Astrocyte of the hippocampus (primary cell): ENCODE measurements around the gene SAMM50.
A peak's percentile ranks its signal among the peaks of the same experiment; 100 is the strongest.
"Not testable (repeated sequence)": the region's sequence is repeated elsewhere in the genome, so short reads cannot be mapped to it uniquely, and the experiment has no call there.

Experiments used
- DNase-seq: peaks from one replicate; pipeline ENCODE4 v3.0.0; 2011; ENCODE audit warnings: low read depth, low spot score

The SAMM50 gene

DNA sequence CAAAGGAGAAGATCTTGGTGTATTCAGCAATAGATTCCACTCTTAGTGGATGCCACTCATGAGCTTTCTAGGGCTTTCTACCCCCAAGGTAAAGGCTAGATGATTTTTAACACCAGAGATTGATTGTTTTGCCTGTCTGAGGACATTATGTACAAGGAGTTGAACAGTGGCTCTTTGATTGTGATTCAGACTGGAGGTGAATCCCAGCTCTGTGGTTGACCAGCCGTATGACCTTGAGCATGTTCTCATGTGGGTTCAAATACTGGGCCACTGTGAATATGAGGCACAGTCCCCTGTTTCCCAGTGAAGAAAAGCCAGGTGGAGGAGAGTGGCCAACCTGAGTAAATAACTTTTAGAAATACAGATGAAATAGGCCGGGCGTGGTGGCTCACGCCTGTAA, 44.9 kb downstream of the SAMM50 start:
- DNase-seq: no peak

DNA sequence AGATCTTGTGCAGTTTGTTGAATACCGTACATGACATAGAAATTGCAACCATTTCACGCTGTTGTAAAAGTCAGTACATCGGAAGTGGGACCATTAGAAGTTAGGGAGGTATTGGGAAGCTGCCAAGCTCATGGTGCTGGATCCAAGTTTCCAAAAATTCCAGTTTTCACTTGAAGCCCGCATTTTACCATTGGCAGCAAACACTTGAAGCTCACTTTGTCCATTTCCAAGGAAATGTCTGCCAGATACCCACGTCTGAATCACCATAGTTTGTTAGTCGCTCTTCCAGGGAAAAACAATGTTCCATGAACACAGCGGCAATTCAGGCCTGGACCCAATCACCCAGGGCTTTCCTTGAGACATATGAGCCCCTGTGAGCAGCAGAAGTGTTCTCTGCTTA, 46.3 kb downstream of the SAMM50 start:
- DNase-seq: no peak

DNA sequence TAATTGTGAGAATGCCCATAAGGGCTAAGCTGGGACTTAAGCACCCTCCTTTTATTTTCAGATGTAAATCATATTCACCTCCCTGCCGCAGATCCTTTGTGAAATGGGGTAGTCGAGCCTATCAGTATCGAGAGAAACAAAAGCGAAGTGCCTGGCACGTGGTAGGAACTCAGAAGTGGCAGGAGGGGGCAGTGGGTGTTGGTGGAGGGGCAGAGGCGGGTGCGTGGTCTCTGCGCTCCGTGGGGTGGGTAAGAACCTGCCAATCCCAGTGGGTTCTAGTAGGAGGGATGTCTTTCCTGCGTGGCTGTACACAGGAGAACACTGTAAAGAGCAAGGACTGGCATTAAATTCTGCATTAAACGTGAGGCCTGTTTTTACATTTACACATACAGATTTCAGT, 47.1 kb downstream of the SAMM50 start:
- DNase-seq: no peak

DNA sequence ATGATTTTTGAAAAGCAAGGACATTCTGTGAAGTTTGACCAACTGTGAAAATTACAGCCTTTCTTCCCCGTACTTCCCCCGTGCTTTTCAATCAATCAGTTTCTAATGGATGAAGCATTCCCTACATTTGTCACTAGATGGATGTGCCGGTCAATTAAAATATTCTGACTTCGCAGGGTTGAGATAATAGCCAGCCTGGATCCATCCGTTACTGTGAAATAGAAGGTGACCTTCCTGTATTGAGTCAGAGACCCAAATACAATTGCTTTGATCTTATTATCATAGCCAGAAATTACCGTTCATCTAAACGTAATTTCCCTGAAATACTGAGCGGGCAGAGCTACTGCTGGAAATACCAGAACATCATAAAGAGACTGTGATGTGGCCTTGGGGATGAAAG, 47.8 kb downstream of the SAMM50 start:
- DNase-seq: no peak

DNA sequence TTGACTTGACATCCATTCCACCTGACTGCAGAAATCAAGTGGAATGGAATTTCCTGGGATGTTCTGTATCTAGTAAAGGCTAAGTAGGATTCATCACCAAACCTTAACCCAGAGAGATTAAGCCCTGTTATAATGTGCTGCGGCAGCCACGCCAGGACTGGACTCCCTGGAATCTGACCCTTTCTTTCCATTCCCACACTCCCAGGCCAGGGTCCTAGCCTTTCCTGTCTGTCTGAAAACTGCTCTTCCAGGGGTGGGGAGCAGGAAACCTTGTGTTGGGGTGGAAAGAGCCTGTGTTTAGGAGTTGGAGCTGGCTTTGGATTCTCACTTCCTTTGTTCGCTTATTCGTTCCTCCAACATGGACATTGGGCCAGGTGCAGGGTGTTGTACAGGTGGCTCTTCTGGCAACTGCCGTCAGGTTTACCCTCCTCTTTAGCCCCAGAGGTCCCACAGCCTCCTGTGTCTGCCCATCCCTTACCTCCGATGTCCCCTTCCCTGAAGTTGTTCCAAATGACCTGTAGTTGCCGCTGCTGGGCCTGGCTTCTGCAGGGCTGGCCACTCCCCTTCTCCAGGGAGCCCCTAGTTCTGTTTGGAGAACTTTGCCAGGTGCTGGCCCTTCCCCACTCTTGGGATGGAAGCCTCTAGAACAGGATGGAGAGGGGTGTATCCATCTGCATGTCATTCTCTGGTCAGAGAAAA, 48.3 kb downstream of the SAMM50 start:
- no peak for DNase-seq

DNA sequence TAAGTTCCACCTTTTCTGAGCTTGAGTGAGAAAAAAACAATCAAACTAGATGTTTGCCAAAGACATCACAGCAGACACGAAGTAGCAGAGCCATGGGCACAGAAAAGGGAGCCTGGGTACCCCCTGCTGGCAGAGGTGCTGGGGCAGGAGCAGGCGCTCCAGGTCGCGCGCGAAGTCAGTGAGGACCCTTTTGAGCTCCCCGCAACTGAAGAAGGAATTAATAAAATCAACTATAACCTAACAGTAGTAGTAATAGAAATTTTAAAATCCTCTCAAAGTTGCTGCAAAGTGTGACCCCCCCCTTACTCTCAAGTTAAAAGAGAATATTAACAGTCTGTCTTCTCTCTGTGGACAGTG, 48.8 kb downstream of the SAMM50 start:
- DNase-seq: no peak

DNA sequence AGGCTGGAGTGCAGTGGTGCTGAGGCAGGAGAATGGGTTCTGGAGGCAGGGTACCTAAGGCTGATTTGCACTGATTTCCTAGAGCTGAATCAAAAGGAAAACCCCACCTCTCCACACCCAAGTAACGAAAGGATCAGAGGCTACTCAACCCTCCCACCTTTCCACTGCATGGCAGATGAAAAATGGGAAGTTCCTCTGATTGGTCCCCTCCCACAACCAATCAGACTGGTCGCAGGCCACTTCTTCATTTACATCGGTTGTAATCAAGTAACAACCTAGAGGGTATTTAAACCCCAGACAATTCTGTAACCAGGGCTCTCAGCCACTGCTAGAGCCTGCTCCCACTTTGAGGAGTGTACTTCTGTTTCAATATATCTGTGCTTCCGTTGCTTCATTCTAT, 50.3 kb downstream of the SAMM50 start:
- no peak for DNase-seq

DNA sequence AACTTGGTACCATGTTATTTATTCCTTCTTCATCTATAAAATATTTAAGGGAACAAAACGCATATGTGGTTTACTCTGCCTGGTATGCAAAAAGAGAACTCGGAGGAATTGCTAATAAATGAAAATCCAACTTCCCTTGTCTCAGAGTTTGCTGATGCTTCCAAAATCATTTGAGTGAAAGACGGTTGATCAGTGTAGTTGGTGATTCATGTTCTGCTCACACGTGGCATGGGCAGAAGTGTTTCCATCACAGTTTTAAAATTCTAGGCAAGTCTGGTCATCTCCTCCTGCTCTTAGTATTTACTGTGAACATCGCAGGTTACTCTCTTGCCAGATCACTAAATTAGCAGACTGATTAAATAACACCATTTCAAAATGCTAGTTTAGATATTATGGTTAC, 56.9 kb downstream of the SAMM50 start:
- no peak for DNase-seq

DNA sequence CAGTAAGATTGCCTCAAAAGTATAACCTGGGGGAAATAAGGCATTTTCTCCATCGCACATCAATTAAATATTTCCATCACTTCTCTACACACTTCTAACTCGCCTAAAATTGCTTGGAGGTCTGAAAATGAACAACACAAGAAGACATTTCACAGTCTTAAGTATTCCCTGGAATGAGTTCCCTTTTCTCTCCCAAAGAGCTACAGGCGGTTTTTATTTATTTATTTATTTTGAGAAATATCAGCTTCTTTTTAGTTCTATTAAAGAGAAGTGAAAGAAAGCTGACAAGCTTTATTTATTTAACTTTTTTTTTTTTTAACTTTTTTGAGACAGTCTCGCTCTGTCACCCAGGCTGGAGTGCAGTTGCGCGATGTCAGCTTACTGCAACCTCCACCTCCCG, 57.3 kb downstream of the SAMM50 start:
- no peak for DNase-seq

DNA sequence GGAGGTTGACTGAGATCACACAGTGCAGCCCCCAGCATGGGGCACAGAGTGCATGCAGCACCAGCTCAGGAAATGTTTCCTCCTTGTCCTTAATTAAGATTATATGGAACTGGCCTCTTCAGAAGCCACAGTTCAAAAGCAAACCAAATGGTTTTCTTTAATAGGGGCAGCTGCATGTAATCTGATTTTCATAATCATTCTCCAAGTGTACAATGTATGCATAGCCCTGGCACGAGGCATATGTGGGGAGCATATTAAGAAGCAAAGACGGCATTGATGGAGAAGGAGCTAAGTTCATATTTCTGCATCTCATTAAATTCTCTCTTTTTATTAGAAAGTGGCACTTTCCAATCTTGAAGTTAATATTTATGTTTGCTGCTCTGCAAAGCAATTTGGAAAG, 59.0 kb downstream of the SAMM50 start:
- no peak for DNase-seq

DNA sequence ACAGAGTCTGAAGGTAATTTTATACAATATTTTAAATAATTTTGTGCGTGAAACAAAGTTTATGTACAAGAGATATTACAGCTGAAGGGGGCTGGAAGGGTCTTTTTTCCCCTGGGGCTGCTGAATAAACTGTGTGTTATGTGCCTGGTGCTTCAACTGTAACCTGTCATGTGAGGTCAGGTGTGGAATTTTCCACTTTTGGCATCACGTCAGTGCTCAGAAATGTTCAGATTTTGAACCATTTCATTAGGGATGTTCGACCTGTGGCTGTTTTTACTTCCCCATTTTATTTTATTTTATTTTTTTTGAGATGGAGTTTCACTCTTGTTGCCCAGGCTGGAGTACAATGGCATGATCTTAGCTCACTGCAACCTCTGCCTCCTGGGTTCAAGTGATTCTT, 61.3 kb downstream of the SAMM50 start:
- not testable (repeated sequence) for DNase-seq

DNA sequence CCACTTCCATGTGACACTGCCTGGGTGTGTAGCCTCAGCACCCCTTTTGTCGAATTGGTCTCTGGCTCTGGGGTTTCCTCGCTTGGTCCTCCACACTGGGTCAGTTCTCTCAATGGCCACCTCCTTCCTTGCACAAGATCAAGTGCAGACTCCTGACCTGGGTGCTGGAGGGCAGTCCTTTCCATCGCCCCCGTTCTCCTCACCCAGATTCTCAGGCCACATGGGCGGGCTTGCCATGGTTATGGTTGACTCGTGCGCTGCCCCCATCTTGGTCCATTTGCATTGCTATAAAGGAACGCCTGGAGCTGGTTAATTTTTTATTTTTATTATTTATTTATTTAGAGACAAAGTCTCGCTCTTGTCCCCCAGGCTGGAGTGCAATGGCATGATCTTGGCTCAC, 63.4 kb downstream of the SAMM50 start:
- DNase-seq: no peak

DNA sequence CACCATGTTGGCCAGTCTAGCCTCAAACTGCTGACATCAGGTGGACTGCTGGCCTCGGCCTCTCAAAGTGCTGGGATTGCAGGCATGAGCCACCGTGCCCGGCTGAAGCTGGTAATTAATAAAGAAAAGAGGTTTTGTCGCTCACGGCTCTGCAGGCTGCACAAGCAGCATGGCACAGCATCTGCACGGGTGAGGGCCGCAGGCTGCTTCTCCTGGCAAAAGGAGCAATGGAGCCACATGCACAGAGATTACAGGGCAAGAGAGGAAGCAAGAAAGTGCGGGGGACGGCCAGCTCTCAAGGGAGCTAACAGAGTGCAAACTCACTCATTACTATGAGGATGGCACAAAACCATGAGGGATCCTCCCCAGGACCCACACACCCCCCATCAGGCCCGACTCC, 64.2 kb downstream of the SAMM50 start:
- DNase-seq: no peak

DNA sequence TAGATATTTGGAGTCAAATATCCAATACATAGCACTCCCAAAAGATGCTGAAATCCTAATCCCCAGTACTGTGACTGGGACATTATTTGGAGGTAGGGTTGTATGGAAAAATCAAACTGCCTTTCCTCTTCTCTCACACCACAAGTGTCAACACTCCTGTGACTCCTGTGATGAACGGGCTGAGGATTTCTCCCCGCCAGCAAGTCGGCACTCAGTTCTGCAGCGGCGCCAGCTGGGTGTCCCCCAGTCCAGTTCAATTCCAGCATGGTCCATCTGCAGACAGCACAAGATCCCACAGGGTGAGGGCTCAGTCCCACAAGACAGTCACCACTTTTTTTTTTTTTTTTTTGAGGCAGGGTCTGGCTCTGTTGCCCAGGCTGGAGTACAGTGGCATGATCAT, 64.6 kb downstream of the SAMM50 start:
- DNase-seq: no peak

DNA sequence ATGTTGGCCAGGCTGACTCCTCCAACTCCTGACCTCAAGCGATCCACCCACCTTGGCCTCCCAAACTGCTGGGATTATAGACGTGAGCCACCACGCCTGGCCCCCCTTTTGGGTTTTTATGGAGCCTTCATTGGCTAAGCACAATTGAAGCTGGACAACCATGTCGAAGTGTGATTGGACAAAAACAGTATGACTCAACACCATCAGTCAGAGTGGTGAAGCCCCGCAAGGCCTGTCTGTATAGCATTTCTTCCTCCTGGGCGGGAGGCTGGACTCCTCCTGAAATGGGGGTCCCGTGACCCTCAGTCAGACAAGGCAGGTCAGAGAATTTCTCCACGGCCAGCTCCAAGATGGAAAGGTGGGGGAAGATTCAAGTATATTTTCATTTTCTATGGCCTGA, 65.7 kb downstream of the SAMM50 start:
- no peak for DNase-seq

DNA sequence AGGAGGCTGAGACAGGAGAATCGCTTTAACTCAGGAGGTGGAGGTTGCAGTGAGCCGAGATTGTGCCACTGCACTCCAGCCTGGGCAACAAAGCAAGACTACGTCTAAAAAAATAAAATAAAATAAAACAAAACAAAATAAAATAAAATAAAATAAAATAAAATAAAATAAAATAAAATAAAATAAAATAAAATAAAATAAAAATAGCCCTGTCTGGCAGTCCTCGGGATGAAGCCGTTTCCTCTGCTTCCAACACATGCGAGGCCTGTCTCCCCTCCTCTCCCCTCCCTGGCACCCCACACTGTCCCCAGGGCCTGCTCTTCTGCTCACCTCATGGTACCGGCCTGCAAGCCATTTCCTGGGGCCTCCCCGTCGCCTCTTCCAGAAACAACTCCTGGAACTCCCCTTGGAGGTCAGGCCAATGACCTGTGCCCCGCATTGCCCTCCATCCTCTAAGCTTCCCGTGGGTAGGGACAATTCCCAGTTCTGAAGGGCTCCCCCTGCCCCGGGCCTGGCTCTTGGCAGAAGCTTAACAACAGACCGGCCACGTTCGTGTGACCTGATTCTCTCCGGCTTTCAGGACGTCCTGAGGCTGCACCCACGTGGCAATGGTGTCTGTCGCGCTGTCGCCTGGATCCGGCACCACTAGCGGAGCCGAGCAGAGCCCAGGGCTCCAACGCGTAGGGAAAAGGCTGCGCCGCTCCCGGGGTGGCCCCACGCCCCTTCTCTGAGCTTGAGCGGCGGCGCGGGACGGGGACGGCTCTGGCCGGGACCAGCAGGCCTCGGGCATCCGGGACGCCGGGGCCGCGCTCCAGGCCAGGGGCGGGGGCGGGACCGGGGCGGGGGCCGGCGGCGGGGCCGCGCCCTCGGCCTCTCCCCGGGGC, 68.4 kb downstream of the SAMM50 start:
- DNase-seq: peak; percentile 65

DNA sequence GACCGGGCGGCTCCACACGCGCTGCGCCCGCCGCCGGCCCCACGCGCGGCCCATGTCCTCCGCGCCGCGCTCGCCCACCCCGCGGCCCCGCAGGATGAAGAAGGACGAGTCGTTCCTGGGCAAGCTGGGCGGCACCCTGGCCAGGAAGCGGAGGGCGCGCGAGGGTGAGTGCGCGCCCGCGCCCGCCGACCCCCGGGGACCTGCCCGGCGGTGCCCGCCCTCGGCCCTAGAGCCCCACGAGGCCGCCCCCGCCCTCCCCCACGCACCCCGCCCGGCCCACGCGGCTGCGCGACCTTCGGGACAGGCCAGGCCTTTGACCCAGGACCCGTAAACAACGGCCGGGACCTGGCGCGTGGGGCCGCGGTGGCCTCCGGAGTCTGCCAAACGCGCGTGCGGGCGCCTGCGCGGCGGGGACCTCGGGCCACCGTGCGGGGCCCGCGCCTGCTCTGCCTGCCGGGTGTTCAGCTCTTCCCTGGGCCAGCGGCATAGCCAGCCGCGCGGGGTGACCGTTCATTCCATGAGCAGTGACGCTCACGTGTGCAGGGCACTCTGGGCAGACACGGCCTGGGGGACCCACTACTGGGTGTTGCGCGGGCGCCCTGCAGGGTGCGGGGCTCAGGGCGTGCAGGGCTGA, 69.2 kb downstream of the SAMM50 start, which contains the start of gene PARVB:
Gene PARVB (plus strand): TSS at position 15 of the 634 bp plus-strand sequence. CDS start 38 bp downstream, at position 53.
- DNase-seq: peak; percentile 52

DNA sequence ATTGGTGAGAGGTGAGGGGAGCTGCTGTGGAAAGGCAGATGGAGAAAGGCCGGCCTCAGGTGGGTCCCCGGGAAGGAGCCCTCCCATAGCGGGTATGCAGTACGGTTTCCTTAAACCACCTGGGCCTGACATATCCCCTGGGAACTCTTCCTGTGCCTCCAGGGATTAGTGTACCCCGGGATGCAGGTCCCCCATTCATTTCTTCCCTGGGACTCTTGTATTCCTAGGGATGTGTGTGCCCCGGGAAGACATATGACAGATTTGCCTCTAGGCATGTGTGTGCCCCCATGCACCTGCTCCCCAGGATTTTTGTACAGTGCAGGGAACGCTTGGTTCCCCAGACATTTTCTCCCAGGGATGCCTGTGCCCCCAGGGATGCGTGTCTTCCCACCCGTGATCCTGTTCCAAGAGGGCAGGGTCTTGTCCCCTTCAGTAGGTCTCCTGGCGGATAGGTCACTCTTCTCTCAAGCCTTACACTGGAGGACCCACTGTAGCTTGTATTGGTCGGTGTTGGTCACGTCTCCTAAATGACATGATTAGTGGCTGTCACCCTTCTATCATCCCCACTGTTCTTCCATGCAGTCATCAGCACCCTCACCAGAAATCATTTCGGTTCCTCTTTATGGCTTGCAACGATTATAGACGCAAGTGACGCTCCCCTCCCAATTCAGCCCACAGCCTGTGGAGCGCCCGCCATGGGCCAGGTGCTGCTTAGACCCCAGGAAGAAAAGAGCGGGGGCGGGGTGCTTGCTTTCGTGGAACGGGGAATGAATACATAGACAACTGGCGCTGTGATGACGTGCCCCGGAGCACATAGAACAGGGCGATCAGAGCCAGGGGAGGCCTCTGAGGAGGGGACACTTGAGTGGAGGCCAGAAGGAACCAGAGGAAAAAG, 70.2 kb downstream of the SAMM50 start:
- DNase-seq: no peak

DNA sequence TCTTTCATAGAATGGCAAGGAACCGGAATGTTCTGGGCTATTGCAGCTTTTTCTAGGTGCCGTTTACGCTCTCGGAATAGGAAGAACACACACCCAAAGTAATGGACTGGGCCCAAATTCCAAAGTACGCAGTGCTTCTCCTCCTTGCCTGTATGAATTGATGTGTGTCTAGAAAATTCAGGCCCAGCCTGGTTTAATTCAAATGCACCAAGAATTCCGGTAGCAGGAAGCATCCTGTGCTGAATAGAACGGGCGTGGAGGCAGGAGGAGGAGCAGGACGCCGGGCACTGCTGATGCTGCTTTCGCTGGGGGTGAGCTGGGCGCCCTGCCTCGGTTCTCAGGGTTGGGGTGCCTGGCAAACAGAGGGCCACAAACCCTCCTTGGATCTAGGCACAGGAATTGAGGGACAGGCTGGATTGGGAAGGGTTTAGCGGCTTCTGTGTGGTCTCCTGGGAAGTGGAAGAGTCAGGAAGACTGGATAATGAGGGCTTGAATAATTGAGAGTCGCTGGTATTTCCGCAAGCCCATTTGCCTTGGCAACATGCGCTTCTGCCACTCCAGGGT, 70.9 kb downstream of the SAMM50 start:
- DNase-seq: no peak

DNA sequence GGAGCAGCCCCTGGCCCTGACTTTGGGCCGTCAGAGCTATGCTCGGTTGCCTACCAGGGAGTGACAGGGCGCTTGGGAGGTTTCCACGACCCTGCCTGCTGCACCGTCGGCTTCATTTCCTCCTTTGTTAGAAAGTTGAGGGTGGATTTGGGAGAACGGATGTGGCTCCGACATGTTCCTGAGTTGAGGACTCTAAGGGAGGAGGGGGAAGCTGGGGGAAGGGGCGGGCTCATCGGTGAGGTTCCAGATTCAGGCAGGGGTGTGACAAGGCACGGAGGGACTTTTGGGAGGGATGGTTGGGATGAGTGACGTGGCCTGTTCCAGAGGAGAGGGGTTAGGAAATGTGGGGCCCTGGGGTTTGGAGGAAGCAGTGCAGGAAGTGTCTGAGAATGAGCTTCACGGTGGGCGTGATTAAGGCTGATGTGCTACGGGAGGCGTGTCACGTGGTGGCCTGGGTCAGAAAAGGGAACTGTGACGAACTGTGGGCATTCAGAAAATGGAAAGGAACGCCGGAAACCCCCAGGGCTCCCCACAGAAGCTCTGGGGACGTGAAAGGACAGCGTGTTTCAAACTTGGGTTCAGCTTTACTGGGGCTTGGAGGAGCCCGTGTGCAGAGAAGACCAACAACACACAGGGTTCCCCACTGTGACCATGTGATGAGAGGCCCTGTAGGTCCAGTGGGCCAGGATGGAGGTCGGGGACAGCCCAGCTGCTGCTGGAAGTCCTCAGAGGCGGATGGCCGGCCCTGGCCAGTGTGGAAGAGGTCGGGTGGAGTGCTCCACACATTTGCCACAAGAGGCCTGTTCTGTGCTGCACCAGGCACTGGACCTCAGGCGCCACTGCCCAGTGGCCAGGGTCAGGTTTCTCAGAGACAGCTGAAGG, 71.6 kb downstream of the SAMM50 start:
- no peak for DNase-seq
